Fibroblast of skin of right quadriceps (primary cell): ENCODE data around the gene SEPSECS.

Experiments
- DNase-seq: peaks from one replicate; pipeline ENCODE4 v3.0.0-alpha.2; 2013

Gene SEPSECS

GRCh38 chr4:25076625-25077398 is 83.4 kb downstream of the SEPSECS start:
- no peak for DNase-seq

- DNase-seq = no peak
Measured at GRCh38 chr4:25075851-25076250, 84.4 kb downstream of the SEPSECS start.

- DNase-seq = no peak
Measured at GRCh38 chr4:25075129-25075528, 85.1 kb downstream of the SEPSECS start.

GRCh38 chr4:25070545-25070944 is 89.7 kb downstream of the SEPSECS start:
- no peak for DNase-seq
